BLaER1 (cell line): Measurements from ENCODE around the gene USP32.
"Not testable (repeated sequence)": the region's sequence is repeated elsewhere in the genome, so short reads cannot be mapped to it uniquely, and the experiment has no call there.

Experiments
- H3K27ac ChIP-seq: shearing (Covaris generic); formaldehyde crosslinking; 2 replicates; pipeline ENCODE4 v1.8.1; 2022
- H3K27me3 ChIP-seq: shearing (Covaris generic); formaldehyde crosslinking; 2 replicates; pipeline ENCODE4 v1.8.1; 2022
- H3K36me3 ChIP-seq: shearing (Covaris generic); formaldehyde crosslinking; 2 replicates; pipeline ENCODE4 v1.8.1; 2022
- H3K4me1 ChIP-seq: shearing (Covaris generic); formaldehyde crosslinking; 2 replicates; pipeline ENCODE4 v1.8.1; 2022
- H3K4me2 ChIP-seq: shearing (Covaris generic); formaldehyde crosslinking; 2 replicates; pipeline ENCODE4 v1.8.1; 2022
- H3K4me3 ChIP-seq: shearing (Covaris generic); formaldehyde crosslinking; 2 replicates; pipeline ENCODE4 v1.8.1; 2022
- H3K9ac ChIP-seq: shearing (Covaris generic); formaldehyde crosslinking; 2 replicates; pipeline ENCODE4 v1.8.1; 2022
- H3K9me3 ChIP-seq: shearing (Covaris generic); formaldehyde crosslinking; 2 replicates; pipeline ENCODE4 v1.8.1; 2022
- H4K20me1 ChIP-seq: shearing (Covaris generic); formaldehyde crosslinking; 2 replicates; pipeline ENCODE4 v1.8.1; 2022
- Cebpa-rat ChIP-seq: shearing (Covaris generic); IDR thresholded peaks from 2 replicates; pipeline ENCODE4 v1.8.1; 2022

Gene USP32

DNA sequence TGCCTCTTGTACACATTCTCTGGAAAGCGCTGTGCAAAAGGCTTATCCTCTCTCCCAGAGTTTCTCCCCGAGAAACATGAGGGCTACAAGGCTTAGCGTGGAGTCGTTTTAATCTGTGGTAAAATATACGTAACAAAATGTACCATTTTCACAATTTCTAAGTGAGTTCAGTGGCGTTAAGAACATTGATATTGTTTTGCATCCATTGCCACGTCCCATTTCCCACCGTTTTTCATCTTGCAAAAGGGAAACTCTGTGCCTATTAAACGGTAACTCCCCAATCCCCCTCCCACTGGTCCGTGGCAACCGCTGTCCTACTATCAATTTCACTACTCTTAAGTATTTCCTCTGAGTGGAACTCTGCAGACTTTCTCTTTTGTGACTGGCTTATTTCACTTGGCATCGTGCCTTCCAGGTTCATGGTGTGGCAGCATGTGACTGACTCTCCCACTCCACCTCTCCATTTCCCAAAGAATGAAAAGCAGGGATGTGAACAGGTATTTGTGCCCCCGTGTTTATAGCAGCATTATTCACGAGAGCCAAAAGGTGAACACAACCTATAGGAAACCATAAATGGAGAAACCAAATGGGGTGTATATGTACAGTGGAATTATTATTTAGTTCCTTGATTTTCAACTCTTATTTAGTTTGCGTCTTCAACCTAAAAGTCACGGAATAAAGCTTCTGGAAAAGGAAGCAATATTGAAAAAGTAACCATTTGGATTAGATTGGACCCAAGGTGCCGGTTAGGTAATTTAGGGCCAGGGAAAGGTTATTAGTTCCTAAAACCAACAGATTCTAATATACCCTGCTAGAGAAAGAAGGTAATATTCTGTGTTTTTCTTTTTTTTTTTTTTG is 1.1 kb upstream of the USP32 start:
- Histone ChIP-seq H3K4me1 (peaks cover 58% of the 10 kb centered on the region), H3K27ac (peak overlapping the region; percentile 88), H3K4me3 (peak overlapping the region; percentile 93), H3K4me2 (peak overlapping the region; percentile 87), H3K27me3 (no peaks in the 10 kb centered on the region), H3K9ac (peak overlapping the region; percentile 94), H3K9me3 (no peaks in the 10 kb centered on the region), H3K36me3 (no peaks in the 10 kb centered on the region), H4K20me1 (peaks cover 27% of the 10 kb centered on the region)
- TF ChIP-seq Cebpa-rat, result no peak

DNA sequence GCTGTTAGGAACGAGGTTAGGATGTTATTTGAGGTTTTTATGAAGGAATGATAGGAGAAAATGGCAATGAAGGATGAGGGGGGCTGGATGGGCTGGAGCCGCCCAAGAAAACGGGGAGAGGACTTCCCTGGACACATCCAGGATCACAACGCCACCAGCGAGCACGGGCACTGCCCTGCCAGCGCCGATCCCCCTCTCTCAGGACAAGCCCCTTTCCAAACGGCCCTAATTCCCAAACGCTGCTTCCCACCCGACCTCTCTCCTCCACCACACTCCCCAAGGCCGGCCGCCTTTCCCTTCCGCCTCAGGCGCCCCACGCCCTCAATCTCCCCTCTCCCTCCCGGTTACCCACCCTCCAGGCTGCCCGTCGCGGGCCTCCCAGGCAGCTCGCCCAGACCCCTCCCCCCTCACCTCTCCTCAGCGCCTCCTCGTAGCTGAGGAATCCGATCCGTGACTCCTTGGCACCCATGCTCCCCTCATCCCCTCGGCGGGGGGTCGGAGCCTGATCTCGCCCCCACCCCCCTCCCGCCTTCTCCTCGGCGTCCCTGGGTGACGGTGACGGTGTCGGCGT is 377 bp downstream of the USP32 start:
- Histone ChIP-seq H4K20me1 (peaks cover 42% of the 10 kb centered on the region), H3K36me3 (no peaks in the 10 kb centered on the region), H3K27ac (peak overlapping the region; percentile 92), H3K4me1 (peaks cover 46% of the 10 kb centered on the region), H3K9me3 (no peaks in the 10 kb centered on the region), H3K4me2 (peak overlapping the region; percentile 80), H3K9ac (peak overlapping the region; percentile 94), H3K27me3 (no peaks in the 10 kb centered on the region), H3K4me3 (peak overlapping the region; percentile 93)
- TF ChIP-seq Cebpa-rat, result no peak

DNA sequence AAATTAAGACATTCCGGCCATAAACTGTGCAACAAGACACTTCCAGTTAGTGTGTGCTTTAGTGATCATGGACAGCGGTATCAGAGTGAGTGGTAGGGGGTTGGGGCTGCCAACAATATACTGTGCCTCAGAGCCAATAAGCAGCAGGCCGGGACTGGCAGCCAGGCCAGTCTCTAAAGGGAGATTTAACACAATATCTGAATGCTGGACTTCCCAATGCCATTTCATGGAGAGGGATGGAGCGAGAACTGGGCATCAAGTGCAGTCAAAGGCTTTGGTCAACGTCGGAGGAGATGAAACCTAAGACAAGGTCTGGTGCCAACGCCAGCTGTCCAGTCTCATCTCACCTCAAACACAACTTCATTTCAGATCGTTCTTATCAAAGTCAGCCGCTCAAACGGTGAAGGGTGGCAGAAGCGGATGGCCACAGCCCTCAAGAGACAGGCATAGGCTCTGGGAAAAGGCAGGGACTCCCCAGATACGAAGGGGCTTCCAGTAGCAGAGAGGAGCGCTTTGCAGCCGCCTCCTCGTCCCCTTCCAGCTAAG is 935 bp downstream of the USP32 start:
- Histone ChIP-seq H3K27ac (peak overlapping the region; percentile 92), H4K20me1 (peaks cover 48% of the 10 kb centered on the region), H3K4me2 (peak overlapping the region; percentile 80), H3K4me1 (peaks cover 48% of the 10 kb centered on the region), H3K27me3 (no peaks in the 10 kb centered on the region), H3K9me3 (no peaks in the 10 kb centered on the region), H3K36me3 (no peaks in the 10 kb centered on the region), H3K9ac (peak overlapping the region; percentile 94), H3K4me3 (peak overlapping the region; percentile 93)
- TF ChIP-seq Cebpa-rat, result no peak

DNA sequence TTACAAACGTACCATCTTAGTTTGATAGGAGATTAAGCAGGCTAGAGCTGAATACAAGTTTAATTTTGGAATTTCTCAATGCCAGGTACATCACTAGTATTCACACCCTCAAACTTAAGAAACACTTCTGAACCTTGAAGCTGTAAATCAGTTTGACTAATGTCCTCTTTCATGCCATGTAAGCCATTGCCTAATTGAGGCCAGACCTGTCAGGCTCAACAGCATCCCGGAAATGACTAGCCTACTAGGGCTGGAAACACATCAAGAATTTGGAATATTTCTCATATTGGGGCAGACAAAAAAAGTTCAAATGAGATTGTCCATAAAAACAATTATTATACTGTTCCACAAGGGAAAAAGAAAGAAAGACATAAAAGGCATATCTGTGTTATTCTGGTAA is 1.7 kb downstream of the USP32 start:
- H3K9ac ChIP-seq, result peak overlapping the region; percentile 94; the same call in 1 of the 2 replicates
- peak overlapping the region; percentile 80 for H3K4me2 ChIP-seq
- 0 out of 2 replicates have a peak, but pooled peaks cover 4% of the 10 kb centered on the region for H3K36me3 ChIP-seq
- H3K27me3 ChIP-seq, result no peaks in the 10 kb centered on the region
- H3K9me3 ChIP-seq, result no peaks in the 10 kb centered on the region
- peaks cover 50% of the 10 kb centered on the region for H3K4me1 ChIP-seq
- peaks cover 56% of the 10 kb centered on the region for H4K20me1 ChIP-seq
- H3K4me3 ChIP-seq, result peak overlapping the region; percentile 93
- TF ChIP-seq Cebpa-rat, result no peak
- H3K27ac ChIP-seq, result no peak overlapping the region

DNA sequence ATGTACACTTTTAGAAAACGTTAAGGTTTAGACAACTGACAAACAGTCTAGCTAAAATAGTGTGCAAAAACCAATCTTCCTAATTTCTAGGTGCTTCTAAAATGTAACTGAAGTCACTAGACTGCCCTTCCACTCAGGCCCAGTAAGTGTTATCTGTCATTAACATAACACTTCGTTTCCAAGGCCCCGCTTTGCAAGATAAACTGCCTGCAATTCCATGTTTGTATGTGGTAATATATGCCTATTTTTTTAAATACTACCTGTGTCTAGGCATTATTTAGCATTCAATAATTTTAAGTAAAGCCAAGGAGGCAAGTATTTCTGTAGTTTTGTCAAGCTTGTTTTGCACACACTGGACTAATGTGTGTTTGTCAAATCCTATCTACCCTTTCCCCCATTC is 3.2 kb downstream of the USP32 start:
- H3K27me3 ChIP-seq, result no peaks in the 10 kb centered on the region
- 0 out of 2 replicates have a peak overlapping the region, but pooled peaks have one; percentile 15 for H3K4me2 ChIP-seq
- no peak for TF ChIP-seq Cebpa-rat
- H3K9ac ChIP-seq, result no peak overlapping the region
- no peaks in the 10 kb centered on the region for H3K9me3 ChIP-seq
- peaks cover 70% of the 10 kb centered on the region for H4K20me1 ChIP-seq
- no peak overlapping the region for H3K27ac ChIP-seq
- H3K4me1 ChIP-seq, result peaks cover 50% of the 10 kb centered on the region
- H3K4me3 ChIP-seq, result no peak overlapping the region
- peaks cover 6% of the 10 kb centered on the region; the same call in 1 of the 2 replicates for H3K36me3 ChIP-seq

DNA sequence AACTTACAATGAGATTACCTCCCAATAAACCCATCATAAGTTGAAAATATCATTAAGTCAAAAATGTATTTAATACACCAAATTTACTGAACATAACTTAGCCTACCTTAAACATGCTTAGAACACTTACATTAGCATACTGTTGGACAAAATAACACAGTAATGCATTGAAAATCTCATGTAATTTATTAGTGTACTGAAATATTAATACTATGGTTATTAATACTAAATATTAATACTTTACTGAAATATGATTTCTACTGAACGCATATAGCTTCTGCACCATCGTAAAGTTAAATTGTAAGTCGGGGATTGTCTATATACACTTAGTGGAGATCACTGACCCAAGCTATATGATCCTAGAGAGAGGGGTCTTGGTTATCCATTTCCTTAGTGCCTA is 4.3 kb downstream of the USP32 start:
- Histone ChIP-seq H3K27me3 (no peaks in the 10 kb centered on the region), H3K4me1 (peaks cover 41% of the 10 kb centered on the region), H3K36me3 (peaks cover 6% of the 10 kb centered on the region; the same call in 1 of the 2 replicates), H3K9ac (no peak overlapping the region), H3K4me2 (no peak overlapping the region), H3K9me3 (no peaks in the 10 kb centered on the region), H4K20me1 (peaks cover 81% of the 10 kb centered on the region), H3K27ac (no peak overlapping the region), H3K4me3 (no peak overlapping the region)
- no peak for TF ChIP-seq Cebpa-rat

DNA sequence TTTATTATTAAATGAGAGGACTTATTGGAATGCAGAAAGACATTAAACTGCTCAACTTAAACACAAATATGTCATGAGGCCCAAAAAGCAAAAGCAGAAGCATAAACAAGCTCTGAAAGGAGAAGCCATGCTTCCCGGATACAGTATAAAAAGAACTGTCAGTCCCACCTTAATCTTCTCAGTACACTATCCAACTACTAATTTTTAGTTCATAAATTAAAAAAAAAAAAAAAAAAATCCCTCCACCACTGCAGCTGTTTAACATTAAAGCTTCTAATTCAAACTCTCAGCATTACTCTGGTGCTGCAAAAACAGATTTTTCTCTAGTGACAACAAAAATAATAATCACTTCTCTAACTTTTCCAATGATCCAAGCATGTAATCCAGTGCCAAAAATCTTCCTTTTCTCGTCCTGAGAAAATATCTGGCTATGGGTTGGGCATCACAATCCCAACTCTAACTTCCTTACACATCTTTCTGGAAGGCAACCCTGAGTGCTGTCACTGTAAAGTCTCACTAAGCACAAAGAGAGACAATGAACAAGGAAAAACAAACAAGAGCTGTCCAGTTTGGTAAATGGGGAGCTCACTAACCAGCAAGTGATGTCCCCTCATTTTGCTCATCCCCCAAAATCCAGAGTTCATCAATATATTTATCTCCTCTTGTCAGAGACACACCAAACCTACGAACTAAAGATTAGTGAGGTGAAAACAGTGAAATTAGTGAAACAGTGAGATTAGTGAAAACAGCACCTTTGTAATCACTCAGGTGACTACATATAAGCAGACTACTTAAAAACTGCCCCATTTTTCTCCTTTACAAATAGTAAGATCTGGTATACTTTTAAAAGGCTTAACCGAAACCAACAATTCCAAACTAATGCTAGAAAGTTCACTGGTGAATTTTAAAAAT is 5.5 kb downstream of the USP32 start:
- H3K4me2 ChIP-seq, result 0 out of 2 replicates have a peak overlapping the region, but pooled peaks have one; percentile 1
- H3K9me3 ChIP-seq, result no peaks in the 10 kb centered on the region
- peaks cover 40% of the 10 kb centered on the region for H3K4me1 ChIP-seq
- H3K27ac ChIP-seq, result no peak overlapping the region
- H3K27me3 ChIP-seq, result no peaks in the 10 kb centered on the region
- peaks cover 6% of the 10 kb centered on the region for H3K36me3 ChIP-seq
- H3K4me3 ChIP-seq, result no peak overlapping the region
- H4K20me1 ChIP-seq, result peaks cover 94% of the 10 kb centered on the region
- no peak for TF ChIP-seq Cebpa-rat
- H3K9ac ChIP-seq, result no peak overlapping the region

DNA sequence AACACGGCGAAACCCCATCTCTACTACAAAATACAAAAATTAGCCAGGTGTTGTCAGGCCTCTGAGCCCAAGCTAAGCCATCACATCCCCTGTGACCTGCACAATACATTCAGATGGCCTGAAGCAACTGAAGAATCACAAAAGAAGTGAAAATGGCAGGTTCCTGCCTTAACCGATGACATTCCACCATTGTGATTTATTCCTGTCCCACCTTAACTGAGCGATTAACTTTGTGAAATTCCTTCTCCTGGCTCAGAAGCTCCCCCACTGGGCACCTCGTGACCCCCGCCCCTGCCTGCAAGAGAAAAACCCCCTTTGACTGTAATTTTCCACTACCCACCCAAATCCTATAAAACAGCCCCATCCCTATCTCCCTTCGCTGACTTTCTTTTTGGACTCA is 7.0 kb downstream of the USP32 start:
- not testable (repeated sequence) for H3K27ac ChIP-seq
- peaks cover 28% of the 10 kb centered on the region for H3K4me1 ChIP-seq

DNA sequence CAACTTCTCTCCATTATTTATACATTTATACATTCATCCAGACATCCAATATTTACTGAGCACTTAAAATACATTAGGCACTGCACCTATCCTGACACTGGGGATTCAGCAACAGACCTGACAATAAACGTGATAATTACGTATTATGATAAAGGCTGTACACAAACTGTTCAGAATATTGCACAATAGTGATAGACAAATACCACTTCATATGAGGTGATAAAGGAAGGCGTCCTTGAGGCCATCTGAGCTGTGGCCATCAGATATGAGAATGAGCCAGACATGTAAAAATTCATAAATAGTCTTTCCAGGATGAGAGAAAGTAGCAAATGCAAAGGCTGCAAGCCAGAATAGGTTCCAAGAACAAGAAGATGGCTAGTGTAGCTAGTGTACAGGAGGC is 8.6 kb downstream of the USP32 start:
- TF ChIP-seq Cebpa-rat, result peak; percentile 50; the same call in 1 of the 2 replicates
- no peak overlapping the region for H3K27ac ChIP-seq
- H3K27me3 ChIP-seq, result no peaks in the 10 kb centered on the region

More for the DNA sequence above, 7.0 kb downstream of the USP32 start:
- H3K36me3 ChIP-seq, H3K4me3 ChIP-seq, H3K9me3 ChIP-seq, H3K4me2 ChIP-seq, H3K27me3 ChIP-seq, H3K9ac ChIP-seq: not testable (repeated sequence)
- peaks cover 86% of the 10 kb centered on the region for H4K20me1 ChIP-seq

More for the DNA sequence above, 8.6 kb downstream of the USP32 start:
- peaks cover 13% of the 10 kb centered on the region for H3K4me1 ChIP-seq
- peaks cover 71% of the 10 kb centered on the region for H4K20me1 ChIP-seq
- no peak overlapping the region for H3K4me3 ChIP-seq
- no peaks in the 10 kb centered on the region for H3K9me3 ChIP-seq
- H3K9ac ChIP-seq, result no peak overlapping the region
- H3K36me3 ChIP-seq, result peaks cover 6% of the 10 kb centered on the region
- no peak overlapping the region for H3K4me2 ChIP-seq
